NCI-H1092 treated with DMSO at 0.1 percent for 48 hours (cell line): ENCODE measurements around the gene ADD1.
"Not testable (repeated sequence)": the region's sequence is repeated elsewhere in the genome, so short reads cannot be mapped to it uniquely, and the experiment has no call there.

Source experiments
- DNase-seq: peaks from one replicate; lab custom pipeline; 2025; lab: John Stamatoyannopoulos, UW

The ADD1 gene

GRCh38 chr4:2944586-2945526, 101.2 kb downstream of the ADD1 start:
- DNase-seq = no peak

- DNase-seq = not testable (repeated sequence)
Observed at GRCh38 chr4:2945619-2946604, 102.3 kb downstream of the ADD1 start.

GRCh38 chr4:2946812-2947600, 103.4 kb downstream of the ADD1 start:
- DNase-seq = no peak

- DNase-seq = no peak
Observed at GRCh38 chr4:2947926-2948325, 104.3 kb downstream of the ADD1 start.

DNA sequence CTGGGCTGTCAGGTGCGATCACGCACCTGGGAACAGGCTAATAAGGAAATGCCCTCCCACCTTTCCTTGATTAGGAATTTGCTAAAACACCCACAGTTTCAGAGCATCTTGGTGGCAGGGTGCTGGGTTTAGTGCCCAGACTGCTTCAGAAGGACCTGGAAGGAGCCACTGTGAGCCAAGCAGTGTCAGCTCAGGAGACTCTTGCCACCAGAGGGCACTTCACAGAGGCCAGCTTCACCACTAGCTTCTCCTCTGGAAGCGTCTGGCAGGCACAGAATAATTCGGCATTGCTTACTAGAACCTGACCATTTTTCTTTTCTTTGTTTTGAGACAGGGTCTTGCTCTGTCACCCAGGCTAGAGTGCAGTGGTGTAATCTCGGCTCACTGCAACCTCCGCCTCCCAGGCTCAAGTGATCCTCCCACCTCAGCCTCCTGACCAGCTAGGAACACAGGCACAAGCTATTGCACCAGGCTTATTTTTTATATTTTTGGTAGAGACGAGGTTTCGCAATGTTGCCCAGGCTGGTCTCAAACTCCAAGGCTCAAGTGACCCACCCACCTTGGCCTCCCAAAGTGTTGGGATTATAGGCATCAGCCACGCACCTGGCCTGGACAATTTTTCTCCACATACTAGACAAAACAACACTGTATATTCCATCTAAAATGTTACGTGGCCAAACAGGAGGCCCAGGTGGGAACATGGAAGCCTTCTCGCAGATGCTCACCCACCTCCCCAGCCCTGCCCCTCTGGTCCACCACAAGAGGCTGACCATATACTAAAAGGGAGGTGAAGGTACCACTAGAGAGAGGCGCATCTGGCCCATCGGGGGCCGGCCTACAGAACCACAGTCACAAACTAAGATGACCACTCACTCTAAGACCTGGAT, 105.5 kb downstream of the ADD1 start:
- DNase-seq = no peak

DNA sequence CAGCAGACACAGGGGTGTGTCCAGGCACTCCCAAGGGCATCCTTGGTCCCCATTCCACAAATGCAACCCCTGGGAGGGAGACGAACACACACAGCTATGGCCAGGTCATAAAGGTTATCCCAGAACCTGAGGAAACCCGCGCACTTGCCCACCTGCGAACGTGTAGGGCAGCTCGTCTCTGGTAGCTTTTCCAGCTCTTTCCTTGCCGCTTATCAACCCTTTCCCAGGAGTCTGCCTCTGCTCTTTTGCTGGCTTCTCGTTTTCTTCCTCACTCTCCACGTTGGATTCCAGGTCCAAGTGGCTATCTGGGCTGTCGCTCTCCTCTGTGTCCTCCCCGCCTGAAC, 106.1 kb downstream of the ADD1 start:
- DNase-seq = no peak

DNA sequence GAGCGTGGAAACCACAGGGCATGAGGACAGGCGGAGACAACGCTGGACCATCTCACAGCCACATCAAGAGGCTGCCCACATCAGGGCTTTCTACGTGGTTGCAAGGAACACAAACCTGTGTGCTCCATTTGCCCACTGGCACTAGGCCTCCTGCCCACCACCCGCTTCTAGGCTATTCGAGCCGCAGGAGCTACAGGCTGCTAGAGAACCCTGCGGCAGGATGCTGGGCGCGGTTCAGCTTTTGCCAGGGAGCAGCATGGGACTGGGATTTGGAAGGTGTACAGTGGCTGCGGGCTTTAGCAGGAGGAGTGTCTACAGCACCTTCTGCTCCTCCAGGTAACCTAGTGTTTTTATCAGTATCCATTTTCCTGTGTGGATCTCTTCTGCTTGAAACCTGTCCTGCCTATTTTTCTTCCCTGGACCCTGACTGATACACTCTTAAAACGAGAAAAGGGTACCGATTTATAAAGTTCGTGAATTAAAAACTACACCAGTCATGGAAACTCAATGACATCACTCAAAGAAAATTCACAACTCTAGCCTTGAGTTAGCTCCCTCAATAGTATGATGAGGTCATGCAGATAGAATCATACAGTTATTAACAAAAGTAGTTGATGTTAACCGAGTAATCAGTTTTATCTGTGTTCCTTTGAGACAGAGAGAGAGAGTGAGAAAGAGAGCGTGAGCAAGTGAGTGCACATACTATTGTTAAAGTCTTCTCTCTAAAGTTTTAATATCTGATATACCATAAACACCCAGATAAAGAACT, 106.8 kb downstream of the ADD1 start:
- no peak for DNase-seq

DNA sequence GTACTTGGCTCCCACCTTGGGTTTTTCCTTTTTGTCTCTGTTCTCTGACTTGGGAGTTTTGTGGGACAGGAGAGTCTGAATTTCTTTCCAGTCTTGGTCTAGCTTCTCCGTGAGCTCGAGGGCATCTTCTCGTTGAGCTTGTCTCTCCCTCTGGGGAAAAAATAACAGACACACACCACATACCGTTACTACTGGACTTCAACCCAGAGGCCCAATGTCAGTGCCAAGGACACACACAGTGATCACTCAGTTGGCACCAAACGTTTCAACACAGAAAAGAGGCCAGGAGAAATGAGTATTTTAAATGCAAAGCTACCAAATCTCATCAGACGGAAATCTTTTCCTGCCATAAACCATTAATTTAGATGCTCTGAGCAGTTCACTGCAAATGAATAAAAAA, 109.9 kb downstream of the ADD1 start:
- no peak for DNase-seq

DNA sequence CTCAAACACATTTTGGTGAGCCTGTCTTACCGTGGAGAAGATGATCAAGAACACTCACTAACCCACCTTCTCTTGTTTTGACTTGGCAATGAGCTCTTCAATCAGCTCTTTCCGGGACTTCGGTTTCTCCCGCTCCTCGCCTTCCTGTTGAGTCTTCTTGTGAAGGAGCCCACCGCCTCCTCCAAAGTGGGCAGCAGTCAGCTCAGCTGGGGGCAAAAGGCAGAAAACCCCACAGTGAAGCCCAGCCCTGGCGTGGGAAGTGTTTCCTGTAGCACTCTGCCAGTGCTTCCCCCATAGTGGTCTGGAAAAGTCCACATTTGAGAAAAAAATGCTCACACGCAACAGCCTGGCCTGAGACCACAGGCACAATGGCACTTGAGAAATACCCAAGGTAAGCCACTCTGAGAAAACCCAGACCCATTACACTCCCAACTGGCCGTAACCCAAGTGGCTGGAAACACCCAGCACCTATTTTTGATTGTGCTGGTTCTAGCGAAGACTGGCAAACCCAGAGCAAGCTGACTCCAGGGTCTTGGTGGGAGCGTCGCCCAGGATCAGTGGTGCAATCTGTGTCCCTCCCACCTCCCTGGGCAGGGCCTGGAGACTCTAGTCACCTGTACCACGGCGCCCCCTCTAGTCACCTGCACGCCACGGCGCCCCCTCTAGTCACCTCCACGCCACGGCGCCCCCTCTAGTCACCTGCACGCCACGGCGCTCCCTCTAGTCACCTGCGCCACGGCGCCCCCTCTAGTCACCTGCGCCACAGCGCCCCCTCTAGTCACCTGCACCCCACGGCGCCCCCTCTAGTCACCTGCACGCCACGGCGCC, 110.9 kb downstream of the ADD1 start:
- no peak for DNase-seq

DNA sequence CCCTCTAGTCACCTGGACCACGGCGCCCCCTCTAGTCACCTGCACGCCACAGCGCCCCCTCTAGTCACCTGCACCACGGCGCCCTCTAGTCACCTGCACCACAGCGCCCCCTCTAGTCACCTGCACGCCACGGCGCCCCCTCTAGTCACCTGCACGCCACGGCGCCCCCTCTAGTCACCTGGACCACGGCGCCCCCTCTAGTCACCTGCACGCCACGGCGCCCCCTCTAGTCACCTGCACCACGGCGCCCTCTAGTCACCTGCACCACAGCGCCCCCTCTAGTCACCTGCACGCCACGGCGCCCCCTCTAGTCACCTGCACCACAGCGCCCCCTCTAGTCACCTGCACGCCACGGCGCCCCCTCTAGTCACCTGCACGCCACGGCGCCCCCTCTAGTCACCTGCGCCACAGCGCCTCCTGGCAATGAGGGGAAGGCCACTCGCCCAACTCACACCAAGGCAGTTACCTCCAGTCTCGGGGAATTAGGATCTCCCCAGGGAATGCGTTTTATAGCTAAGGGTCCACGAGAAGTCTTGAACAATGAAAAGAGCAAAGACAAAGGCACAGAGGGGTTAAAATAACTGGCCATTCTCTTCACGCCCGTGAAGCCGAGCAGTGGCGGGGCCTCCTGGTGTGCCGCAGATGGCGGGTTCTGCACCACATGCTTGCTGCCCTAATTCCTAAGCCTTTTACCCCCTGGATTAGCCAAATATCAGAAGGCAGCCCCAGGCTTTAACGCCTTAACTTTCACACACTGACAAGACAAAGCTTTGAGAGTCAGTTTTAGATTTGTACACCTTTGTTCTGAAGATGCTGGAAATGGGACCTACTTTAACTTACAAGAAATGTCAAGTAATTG, 111.8 kb downstream of the ADD1 start:
- DNase-seq = not testable (repeated sequence)

GRCh38 chr4:2958446-2958845, 114.8 kb downstream of the ADD1 start:
- no peak for DNase-seq

DNA sequence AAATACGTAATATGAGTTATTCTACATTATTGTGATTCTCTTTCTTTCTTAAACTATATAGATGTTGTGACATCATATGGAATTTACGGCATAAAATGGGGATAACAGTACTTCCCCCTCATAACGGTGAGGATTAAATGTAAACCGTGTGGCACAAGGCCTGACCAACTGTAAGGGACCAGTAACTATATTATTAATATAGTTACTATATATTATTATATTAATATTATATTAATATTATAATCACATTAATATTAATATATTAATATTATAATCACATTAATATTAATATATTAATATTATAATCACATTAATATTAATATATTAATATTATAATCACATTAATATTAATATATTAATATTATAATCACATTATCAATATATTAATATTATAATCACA, 116.8 kb downstream of the ADD1 start:
- DNase-seq = not testable (repeated sequence)

- DNase-seq = no peak
Observed at GRCh38 chr4:2961421-2961810, 117.8 kb downstream of the ADD1 start.

DNA sequence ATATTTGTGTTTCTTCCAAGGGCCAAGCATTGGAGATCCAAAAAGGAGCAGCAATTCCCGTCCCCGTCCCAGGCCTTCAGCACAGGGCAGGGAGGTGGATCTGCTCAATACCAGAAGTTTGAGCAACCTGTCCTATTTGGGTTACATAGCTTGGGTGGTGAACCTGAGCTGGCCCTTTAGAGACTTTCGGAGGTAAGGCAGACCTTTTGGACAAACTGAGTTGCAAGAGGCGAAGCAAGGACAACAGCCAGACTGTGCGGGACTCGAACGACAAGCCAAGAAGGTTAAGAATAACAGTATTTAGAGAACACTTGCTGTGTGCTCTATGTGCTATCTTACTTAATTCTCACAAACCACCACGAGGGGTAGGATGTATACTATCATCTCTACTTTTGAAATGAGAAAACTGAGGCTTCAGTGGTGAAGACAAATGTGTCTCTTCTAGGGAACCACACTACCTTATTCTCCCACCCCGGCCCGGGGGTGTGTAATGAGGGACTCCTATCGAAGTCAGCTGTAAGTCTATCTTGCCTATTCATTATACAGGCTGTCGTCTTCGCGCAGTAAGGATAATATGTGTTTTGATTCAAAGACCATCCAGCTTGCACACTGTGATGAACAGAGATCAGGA, 118.3 kb downstream of the ADD1 start:
- no peak for DNase-seq

DNA sequence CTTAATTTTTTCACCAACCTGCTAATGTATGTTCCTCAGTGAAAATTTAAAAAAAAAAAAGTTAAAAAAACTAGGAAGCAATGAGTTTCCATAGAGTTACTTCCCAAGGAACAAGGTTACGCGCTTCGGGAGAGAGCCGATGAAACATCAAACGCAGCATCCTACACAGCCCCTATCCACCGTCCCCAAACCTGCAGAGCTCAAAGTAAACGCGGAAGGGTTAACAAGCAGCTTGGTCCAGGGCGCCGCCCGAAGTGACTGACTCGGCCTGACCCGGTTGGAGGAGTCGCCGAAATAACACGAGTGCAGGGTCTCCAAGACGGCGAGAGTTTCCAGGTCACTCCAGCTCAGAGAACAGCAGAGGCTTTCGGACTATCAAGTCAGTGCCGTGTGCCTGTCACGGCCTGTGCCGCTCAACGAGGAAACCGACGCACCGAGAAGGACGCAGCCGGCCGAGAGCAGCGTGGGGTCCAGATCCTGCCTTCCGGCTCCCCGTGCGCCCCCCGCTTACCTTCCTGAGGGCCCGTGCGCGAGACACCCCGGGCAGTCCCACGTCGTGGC, 119.0 kb downstream of the ADD1 start:
- peak; percentile 85 for DNase-seq

GRCh38 chr4:2963175-2963965, 119.7 kb downstream of the ADD1 start, which contains the start of the genes GRK4 and NOP14:
GRK4 (plus strand) TSS chr4:2963571; CDS start chr4:2964071, 500 bp downstream.
NOP14 (minus strand) TSS chr4:2963406; CDS start chr4:2963319, 87 bp downstream.
- peak; percentile 97 for DNase-seq
